Endothelial cell of umbilical vein (primary cell): Measurements from ENCODE around the gene CCDC28A. TPM values are rescaled to one million over a fixed set of nuclear protein-coding genes. Genes with fewer than 3 reads are reported as not detected.

Source experiments
- BruUV-seq: library from RNA; stranded (reverse); fragments of 400-500 nt; replicated peaks from 2 replicates; lab custom pipeline; 2021; lab: Mats Ljungman, UMichigan
- CTCF ChIA-PET: fragments of 300-600, 350-600 bp; sonication (Branson Sonifier 250); formaldehyde crosslinking; loops from one replicate; lab custom pipeline; 2021; ENCODE audit warnings: antibody characterized with exemption, inconsistent platforms; lab: Charles Lee
- POLR2A ChIA-PET: fragments of 300-600, 350-600 bp; sonication (Branson Sonifier 250); formaldehyde crosslinking; loops from one replicate; lab custom pipeline; 2021; ENCODE audit warnings: antibody characterized with exemption, inconsistent platforms; lab: Charles Lee
- DNase-seq: peaks from one replicate; pipeline ENCODE4 v3.0.0-alpha.2; 2011; ENCODE audit warnings: low read depth, low spot score
- FAIRE-seq: peaks from 2 replicates; lab custom pipeline; 2011; peaks lifted over from hg19 to GRCh38; lab: Jason Lieb, UNC
- H2AFZ ChIP-seq: 2 replicates; pipeline ENCODE4 v1.6.0; 2012; ENCODE audit warnings: low read depth, low read length, control low read depth, inconsistent platforms
- H3K27ac ChIP-seq: 2 replicates; pipeline ENCODE4 v1.5.1; 2011; ENCODE audit warnings: low read depth, mild to moderate bottlenecking, control low read depth, low read length, moderate library complexity; ENCODE audit not compliant: insufficient read depth
- H3K27me3 ChIP-seq, 2 experiments: 2 replicates each; pipeline versions ENCODE4 v1.6.0 to v1.6.1; 2011; ENCODE audit warnings: low read length in 2 of 2, mixed read lengths in 1 of 2; ENCODE audit not compliant: control insufficient read depth in 2 of 2, insufficient read depth in 2 of 2
- H3K36me3 ChIP-seq, 2 experiments: 2 replicates in 1 of 2; 3 replicates in 1 of 2; pipeline ENCODE4 v1.5.1; 2011; ENCODE audit warnings: low read length in 2 of 2, mild to moderate bottlenecking in 1 of 2, moderate library complexity in 1 of 2; ENCODE audit not compliant: control insufficient read depth in 2 of 2, insufficient read depth in 2 of 2; ENCODE audit errors: extremely low read depth in 1 of 2
- H3K4me1 ChIP-seq: 3 replicates; pipeline ENCODE4 v1.5.1; 2011; ENCODE audit warnings: mild to moderate bottlenecking, low read length; ENCODE audit not compliant: control insufficient read depth, insufficient read depth; ENCODE audit errors: extremely low read depth
- H3K4me2 ChIP-seq: 2 replicates; pipeline ENCODE4 v1.6.1; 2011; ENCODE audit warnings: low read length, control low read depth, mixed read lengths; ENCODE audit not compliant: insufficient read depth
- H3K4me3 ChIP-seq, 3 experiments: fragments of 200-600 bp in 1 of 3; sonication (generic), shearing (Covaris generic) in 1 of 3; replicated peaks in 1 of 3; 2 replicates each; pipeline ENCODE4 v1.5.1; 2011 to 2016; ENCODE audit warnings: control low read depth in 3 of 3, low read length in 3 of 3, mild to moderate bottlenecking in 2 of 3, inconsistent platforms in 1 of 3, low read depth in 1 of 3, moderate library complexity in 1 of 3; ENCODE audit not compliant: insufficient read depth in 1 of 3
- H3K79me2 ChIP-seq: 2 replicates; pipeline ENCODE4 v1.6.0; 2012; ENCODE audit warnings: low read length, inconsistent platforms; ENCODE audit not compliant: control insufficient read depth, insufficient read depth
- H3K9ac ChIP-seq: replicated peaks from 2 replicates; pipeline ENCODE3; 2011; ENCODE audit warnings: low read length, control low read depth; ENCODE audit not compliant: insufficient read depth; ENCODE audit errors: extremely low read depth
- H3K9me1 ChIP-seq: replicated peaks from 3 replicates; pipeline ENCODE4 v1.6.0; 2011; ENCODE audit warnings: mild to moderate bottlenecking, low read length; ENCODE audit not compliant: control insufficient read depth, insufficient read depth; ENCODE audit errors: extremely low read depth
- H3K9me3 ChIP-seq: replicated peaks from 2 replicates; pipeline ENCODE4 v1.5.1; 2012; ENCODE audit warnings: low read length, inconsistent platforms; ENCODE audit not compliant: control insufficient read depth, insufficient read depth
- H4K20me1 ChIP-seq: replicated peaks from 2 replicates; pipeline ENCODE3; 2011; ENCODE audit warnings: mild to moderate bottlenecking, low read length; ENCODE audit not compliant: control insufficient read depth, insufficient read depth; ENCODE audit errors: extremely low read depth
- CTCF ChIP-seq, 2 donors: IDR thresholded peaks; 1 replicate in 1 of 2; 2 replicates in 1 of 2; pipeline ENCODE4 v1.5.1; 2011; ENCODE audit warnings: low read length in 2 of 2, mild to moderate bottlenecking in 2 of 2, moderate library complexity in 2 of 2, control low read depth in 1 of 2, inconsistent platforms in 1 of 2, low read depth in 1 of 2; ENCODE audit not compliant: insufficient read depth in 1 of 2; ENCODE audit errors: extremely low read depth in 1 of 2
- EZH2 ChIP-seq: IDR thresholded peaks from 2 replicates; pipeline ENCODE4 v1.6.1; 2012; ENCODE audit warnings: borderline replicate concordance, low read depth, mild to moderate bottlenecking, moderate library complexity, low read length, inconsistent platforms; ENCODE audit not compliant: severe bottlenecking
- FOS ChIP-seq: IDR thresholded peaks from 2 replicates; pipeline ENCODE4 v1.6.1; 2011; ENCODE audit warnings: mild to moderate bottlenecking, low read length, moderate library complexity, borderline replicate concordance; ENCODE audit not compliant: insufficient read depth
- GATA2 ChIP-seq: IDR thresholded peaks from 2 replicates; pipeline ENCODE4 v1.7.0; 2011; ENCODE audit warnings: low read depth, mild to moderate bottlenecking, moderate library complexity, mixed read lengths, low read length; ENCODE audit not compliant: insufficient read length, insufficient read depth
- JUN ChIP-seq: IDR thresholded peaks from 2 replicates; pipeline ENCODE4 v1.6.1; 2011; ENCODE audit warnings: borderline replicate concordance, low read depth; ENCODE audit not compliant: insufficient read length, insufficient read depth
- MAX ChIP-seq: IDR thresholded peaks from 2 replicates; pipeline ENCODE4 v1.6.1; 2011; ENCODE audit not compliant: insufficient read depth, insufficient read length
- MYC ChIP-seq: IDR thresholded peaks from one replicate; pipeline ENCODE4 v1.6.1; 2011; ENCODE audit warnings: mild to moderate bottlenecking, low read depth, low read length
- POLR2A ChIP-seq: IDR thresholded peaks from 2 replicates; pipeline ENCODE4 v1.6.1; 2012; ENCODE audit warnings: low read depth, mild to moderate bottlenecking, control low read depth, low read length
- POLR2AphosphoS5 ChIP-seq: IDR thresholded peaks from 2 replicates; pipeline ENCODE4 v1.6.1; 2012; ENCODE audit warnings: low read depth, mild to moderate bottlenecking, control low read depth, low read length, moderate library complexity; ENCODE audit not compliant: insufficient read depth
- dilution Hi-C: fragments of 300-500 bp; cut with MboI; formaldehyde crosslinking; loops from one replicate; pipeline ENCODE4 v1.15.0; 2019; ENCODE audit warnings: low sequenced_read_pairs; ENCODE audit not compliant: extremely low pct_ligation_motif_present
- intact Hi-C: fragments of 100-400 bp; cut with micrococcal nuclease; formaldehyde crosslinking; loops from one replicate; pipeline ENCODE4 v1.10.0; 2022
- polyA plus RNA-seq, 4 experiments: library from polyadenylated mRNA; depleted of rRNA in 3 of 4; stranded (reverse) in 3 of 4; unstranded in 1 of 4; fragments of >200 nt; gene quantifications; 2 replicates each; pipeline versions ENCODE4 v1.2.1 to v1.2.3, GENCODE V29; 2011 to 2012; ENCODE audit warnings: missing spikeins in 1 of 4
- total RNA-seq: library from RNA; stranded (reverse); gene quantifications from 2 replicates; pipeline ENCODE4 v1.2.3, GENCODE V29; 2021

CCDC28A gene
- total and polyA plus RNA-seq, 2 donors (not counting 3 experiments of a cell fraction or from before 2014, with no cell fraction given): 11.1 to 12.8 TPM

- ChIA-PET CTCF (no interaction called here), POLR2A (interaction anchor here (0.5 to 0.7 kb wide), 2 partner anchors 104 to 701 kb away, joined by 4 read pairs; no protein-coding TSS in a partner anchor)
- H3K36me3 ChIP-seq: no peaks in the 10 kb centered on the region
- no peak overlapping the region for H3K9ac ChIP-seq
- no peak overlapping the region for H3K4me2 ChIP-seq
- H2AFZ ChIP-seq: no peak overlapping the region
- no peak overlapping the region for H3K27ac ChIP-seq
- no peaks in the 10 kb centered on the region for H4K20me1 ChIP-seq
- peaks cover 4 to 5% of the 10 kb centered on the region in 2 experiments for H3K27me3 ChIP-seq
- no peak overlapping the region for H3K4me3 ChIP-seq
- BruUV-seq: no TSS peak
- H3K4me1 ChIP-seq: no peaks in the 10 kb centered on the region
- no peaks in the 10 kb centered on the region for H3K9me1 ChIP-seq
- DNase-seq (no peak), FAIRE-seq (no peak)
- intact Hi-C loops: no loop called here
- H3K79me2 ChIP-seq: no peaks in the 10 kb centered on the region
- no peaks in the 10 kb centered on the region for H3K9me3 ChIP-seq
- TF ChIP-seq EZH2 (no peak), MAX (no peak), CTCF (IDR thresholded peaks at IDR 0.05; ENCODE audit: extremely low read depth in 1 of 2, insufficient read depth in 1 of 2, low read depth in 1 of 2, low read length in 2 of 2) (no peak), FOS (no peak), POLR2AphosphoS5 (no peak), GATA2 (no peak), JUN (no peak), MYC (no peak), POLR2A (no peak)
- dilution Hi-C loops: no loop called here
Measured at GRCh38 chr6:138803861-138804260, 30.3 kb downstream of the CCDC28A start.
